SK-N-SH (cell line): ENCODE data around the gene MVB12B. TPM values are rescaled to one million over a fixed set of nuclear protein-coding genes. Genes with fewer than 3 reads are reported as not detected.

Experiments used
- CTCF ChIA-PET: fragments of 300-600, 350-600 bp; formaldehyde crosslinking; extraction: SDS; loops from one replicate; lab custom pipeline; 2021; lab: Yijun Ruan, JAX
- POLR2A ChIA-PET: fragments of 350-600 bp; sonication (Branson Sonifier 250); formaldehyde crosslinking; extraction: SDS; loops from one replicate; lab custom pipeline; 2020; ENCODE audit warnings: antibody characterized with exemption, inconsistent platforms; lab: Yijun Ruan, JAX
- DNase-seq: peaks from one replicate; pipeline ENCODE4 v3.0.0; 2012
- H2AFZ ChIP-seq: fragments of 200-600 bp; sonication (generic); 2 replicates; pipeline ENCODE4 v1.8.1; 2016; ENCODE audit warnings: antibody characterized with exemption, mild to moderate bottlenecking, low read depth
- H3F3A ChIP-seq: fragments of 200-600 bp; sonication (generic); replicated peaks from 2 replicates; pipeline ENCODE3; 2016; ENCODE audit warnings: antibody characterized with exemption, mild to moderate bottlenecking; ENCODE audit not compliant: insufficient read depth
- H3K27ac ChIP-seq, 2 experiments: fragments of 200-500 bp in 1 of 2; fragments of 200-600 bp in 1 of 2; sonication (Bioruptor generic) in 1 of 2; sonication (generic), shearing (Covaris generic) in 1 of 2; 2 replicates each; pipeline versions ENCODE4 v1.5.1 to v1.6.1; 2014 to 2016; ENCODE audit warnings: low read depth in 2 of 2, inconsistent platforms in 1 of 2, low read length in 1 of 2, mild to moderate bottlenecking in 1 of 2, mixed read lengths in 1 of 2
- H3K27me3 ChIP-seq: fragments of 200-600 bp; sonication (generic), shearing (Covaris generic); 2 replicates; pipeline ENCODE4 v1.6.1; 2016; ENCODE audit warnings: mixed run types; ENCODE audit not compliant: insufficient read depth
- H3K36me3 ChIP-seq, 2 experiments: fragments of 200-500 bp in 1 of 2; fragments of 200-600 bp in 1 of 2; sonication (Bioruptor generic) in 1 of 2; sonication (generic) in 1 of 2; replicated peaks in 1 of 2; 2 replicates each; pipeline versions ENCODE3 to v1.5.1; 2014 to 2016; ENCODE audit warnings: low read length in 1 of 2, mild to moderate bottlenecking in 1 of 2; ENCODE audit not compliant: insufficient read depth in 2 of 2, control insufficient read depth in 1 of 2
- H3K4me1 ChIP-seq, 2 experiments: fragments of 200-500 bp in 1 of 2; fragments of 200-600 bp in 1 of 2; sonication (Bioruptor generic) in 1 of 2; sonication (generic), shearing (Covaris generic) in 1 of 2; 2 replicates each; pipeline versions ENCODE4 v1.5.1 to v1.6.1; 2014 to 2016; ENCODE audit warnings: low read depth in 1 of 2, low read length in 1 of 2, mixed run types in 1 of 2; ENCODE audit not compliant: insufficient read depth in 2 of 2, control insufficient read depth in 1 of 2
- H3K4me2 ChIP-seq: fragments of 200-600 bp; sonication (generic), shearing (Covaris generic); 2 replicates; pipeline ENCODE4 v1.6.1; 2017; ENCODE audit warnings: mixed run types
- H3K4me3 ChIP-seq, 2 experiments: fragments of 200-500 bp in 1 of 2; fragments of 200-600 bp in 1 of 2; sonication (Bioruptor generic) in 1 of 2; sonication (generic), shearing (Covaris generic) in 1 of 2; 2 replicates each; pipeline versions ENCODE4 v1.5.1 to v1.8.1; 2014 to 2016; ENCODE audit warnings: low read depth in 2 of 2, inconsistent platforms in 1 of 2, low read length in 1 of 2, mild to moderate bottlenecking in 1 of 2, mixed read lengths in 1 of 2, moderate library complexity in 1 of 2
- H3K79me2 ChIP-seq: fragments of 200-600 bp; sonication (generic); 2 replicates; pipeline ENCODE4 v1.8.1; 2017; ENCODE audit warnings: mild to moderate bottlenecking; ENCODE audit not compliant: insufficient read depth
- H3K9ac ChIP-seq: fragments of 200-600 bp; sonication (generic); 2 replicates; pipeline ENCODE4 v1.6.1; 2017; ENCODE audit warnings: mixed run types
- H3K9me2 ChIP-seq: fragments of 200-600 bp; sonication (generic); 2 replicates; pipeline ENCODE4 v1.6.1; 2017; ENCODE audit warnings: mixed run types
- H3K9me3 ChIP-seq: fragments of 200-600 bp; sonication (generic); 2 replicates; pipeline ENCODE4 v1.6.1; 2017; ENCODE audit warnings: mixed run types, mild to moderate bottlenecking, moderate library complexity
- H4K20me1 ChIP-seq: fragments of 200-600 bp; sonication (generic); 2 replicates; pipeline ENCODE4 v1.6.1; 2017; ENCODE audit warnings: mild to moderate bottlenecking, mixed run types; ENCODE audit not compliant: insufficient read depth
- FOXJ3 ChIP-seq: sonication (generic); formaldehyde crosslinking; IDR thresholded peaks from 2 replicates; pipeline ENCODE4 v1.5.1; 2020; ENCODE audit warnings: mild to moderate bottlenecking, missing genetic modification reagents
- GABPA ChIP-seq: IDR thresholded peaks from 2 replicates; pipeline ENCODE4 v1.4.0; 2012; ENCODE audit warnings: low read depth, mild to moderate bottlenecking
- GATA2 ChIP-seq: sonication (generic); formaldehyde crosslinking; IDR thresholded peaks from 2 replicates; pipeline ENCODE4 v1.5.0; 2020; ENCODE audit warnings: mild to moderate bottlenecking, missing genetic modification reagents
- MXI1 ChIP-seq: IDR thresholded peaks from 2 replicates; pipeline ENCODE4 v1.6.1; 2012; ENCODE audit warnings: mild to moderate bottlenecking, low read depth, low read length, improper control_type of control experiment
- POLR2AphosphoS5 ChIP-seq: IDR thresholded peaks from 2 replicates; pipeline ENCODE4 v1.6.1; 2012; ENCODE audit warnings: low read depth, low read length
- TEAD4 ChIP-seq: IDR thresholded peaks from 2 replicates; pipeline ENCODE4 v1.4.0; 2012; ENCODE audit warnings: mild to moderate bottlenecking, borderline replicate concordance; ENCODE audit not compliant: insufficient read depth
- WGBS: methylation state at CpG from one replicate; pipeline ENCODE4 v1.1.6; 2017; ENCODE audit warnings: low lambda C conversion rate; 5-methylcytosine and 5-hydroxymethylcytosine counted together
- polyA plus RNA-seq, 3 experiments: library from polyadenylated mRNA; depleted of rRNA; stranded (reverse); fragments of >200 nt; gene quantifications; 2 replicates each; pipeline ENCODE4 v1.2.3, GENCODE V29; 2012
- TF ChIP-seq, protein P1 (sequence below): IDR thresholded peaks from 2 replicates; pipeline ENCODE4 v1.4.0; 2012; ENCODE audit warnings: low read depth, borderline replicate concordance
- TF ChIP-seq, protein P2 (sequence below): IDR thresholded peaks from 2 replicates; pipeline ENCODE4 v1.4.0; 2012; ENCODE audit warnings: low read depth

Gene MVB12B
- polyA plus RNA-seq, 1 of the 3 experiments (the other 2 are of a cell fraction): 5.1 TPM

DNA sequence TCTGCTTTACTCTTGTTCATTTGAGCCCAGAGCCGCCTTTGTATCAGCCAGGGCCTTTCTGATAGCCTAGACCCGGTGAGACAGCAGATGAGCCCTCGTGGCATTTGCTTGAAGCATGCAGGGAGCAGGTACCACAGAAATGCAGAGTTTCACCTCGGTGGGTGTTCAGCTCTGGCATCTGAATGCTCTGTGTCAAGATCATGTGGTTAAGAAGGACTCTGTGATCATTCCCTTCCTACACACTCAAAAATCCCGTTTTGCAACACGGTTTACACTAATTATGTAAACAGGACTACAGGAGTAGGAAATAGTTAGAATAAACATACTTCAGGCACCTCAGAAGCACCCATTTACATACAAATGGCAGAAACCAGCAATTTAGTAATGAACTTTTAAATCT, 67.2 kb downstream of the MVB12B start:
- Histone ChIP-seq H3K9me3 (no peaks in the 10 kb centered on the region), H4K20me1 (no peaks in the 10 kb centered on the region; the same call in 1 of the 2 replicates), H3K27ac (no peak overlapping the region), H3F3A (peaks cover 10% of the 10 kb centered on the region), H3K36me3 (peaks cover 4 to 15% of the 10 kb centered on the region in 2 experiments), H2AFZ (no peak overlapping the region), H3K9me2 (no peaks in the 10 kb centered on the region), H3K9ac (no peak overlapping the region), H3K4me2 (no peak overlapping the region), H3K79me2 (no peaks in the 10 kb centered on the region), H3K4me3 (no peak overlapping the region), H3K4me1 (peaks cover 4 to 5% of the 10 kb centered on the region in 2 experiments; a peak in 1 of 4 replicates), H3K27me3 (no peaks in the 10 kb centered on the region)
- WGBS: 89% methylated on average over 6 of the region's 6 CpGs
- POLR2A ChIA-PET: no interaction called here
- CTCF ChIA-PET: no interaction called here
- DNase-seq: no peak
- TF ChIP-seq TEAD4: no peak
- TF ChIP-seq MXI1: no peak
- TF ChIP-seq, protein P1, sequence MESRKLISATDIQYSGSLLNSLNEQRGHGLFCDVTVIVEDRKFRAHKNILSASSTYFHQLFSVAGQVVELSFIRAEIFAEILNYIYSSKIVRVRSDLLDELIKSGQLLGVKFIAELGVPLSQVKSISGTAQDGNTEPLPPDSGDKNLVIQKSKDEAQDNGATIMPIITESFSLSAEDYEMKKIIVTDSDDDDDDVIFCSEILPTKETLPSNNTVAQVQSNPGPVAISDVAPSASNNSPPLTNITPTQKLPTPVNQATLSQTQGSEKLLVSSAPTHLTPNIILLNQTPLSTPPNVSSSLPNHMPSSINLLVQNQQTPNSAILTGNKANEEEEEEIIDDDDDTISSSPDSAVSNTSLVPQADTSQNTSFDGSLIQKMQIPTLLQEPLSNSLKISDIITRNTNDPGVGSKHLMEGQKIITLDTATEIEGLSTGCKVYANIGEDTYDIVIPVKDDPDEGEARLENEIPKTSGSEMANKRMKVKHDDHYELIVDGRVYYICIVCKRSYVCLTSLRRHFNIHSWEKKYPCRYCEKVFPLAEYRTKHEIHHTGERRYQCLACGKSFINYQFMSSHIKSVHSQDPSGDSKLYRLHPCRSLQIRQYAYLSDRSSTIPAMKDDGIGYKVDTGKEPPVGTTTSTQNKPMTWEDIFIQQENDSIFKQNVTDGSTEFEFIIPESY: no peak
- TF ChIP-seq POLR2AphosphoS5: no peak
- TF ChIP-seq, protein P2, sequence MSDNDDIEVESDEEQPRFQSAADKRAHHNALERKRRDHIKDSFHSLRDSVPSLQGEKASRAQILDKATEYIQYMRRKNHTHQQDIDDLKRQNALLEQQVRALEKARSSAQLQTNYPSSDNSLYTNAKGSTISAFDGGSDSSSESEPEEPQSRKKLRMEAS: no peak
- no peak for TF ChIP-seq GABPA
- no peak for TF ChIP-seq GATA2
- TF ChIP-seq FOXJ3 (CRISPR knock-in tag): no peak

DNA sequence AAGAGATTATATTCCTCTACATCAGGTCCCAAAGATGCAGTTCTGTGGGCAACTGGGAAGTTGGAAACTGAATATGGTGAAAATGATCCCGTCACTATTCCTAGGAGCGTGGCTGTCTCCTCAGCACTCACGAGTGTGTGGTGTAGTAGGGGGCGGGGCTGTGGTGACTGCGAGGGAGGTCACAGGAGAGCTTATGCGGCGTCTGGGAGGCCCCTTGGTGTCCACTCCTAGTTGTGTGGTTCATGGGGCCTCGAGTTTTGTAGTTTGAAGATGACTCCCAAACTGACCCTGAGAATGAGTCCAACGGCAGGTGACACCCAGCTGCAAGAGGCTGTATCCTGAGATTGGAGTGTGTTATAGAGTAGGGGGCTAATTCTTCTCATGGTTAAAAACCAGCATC, 68.2 kb downstream of the MVB12B start:
- Histone ChIP-seq H2AFZ (no peak overlapping the region), H3F3A (peaks cover 10% of the 10 kb centered on the region), H3K9ac (no peak overlapping the region), H3K9me2 (no peaks in the 10 kb centered on the region), H3K4me1 (peaks cover 4 to 5% of the 10 kb centered on the region in 2 experiments; a peak in 1 of 4 replicates), H3K79me2 (no peaks in the 10 kb centered on the region), H3K4me2 (no peak overlapping the region), H3K36me3 (peaks cover 4 to 21% of the 10 kb centered on the region in 2 experiments), H3K9me3 (no peaks in the 10 kb centered on the region), H3K4me3 (no peak overlapping the region), H3K27me3 (no peaks in the 10 kb centered on the region), H4K20me1 (no peaks in the 10 kb centered on the region; the same call in 1 of the 2 replicates), H3K27ac (no peak overlapping the region)
- TF ChIP-seq MXI1: no peak
- WGBS: 95% methylated on average over 9 of the region's 9 CpGs
- CTCF ChIA-PET: interaction anchor here (1.0 to 4.8 kb wide), 3 partner anchors 77 to 987 kb away, joined by 3 to 51 read pairs (median 5); no protein-coding TSS in a partner anchor
- POLR2A ChIA-PET: no interaction called here
- DNase-seq: no peak
